ENCODE results near the gene PAOX.

PAOX gene

GRCh38 chr10:133379152-133379800, at the start of gene PAOX:
Gene PAOX, plus strand, starts transcription at chr10:133379262. Its CDS starts 55 bp downstream, at chr10:133379317.
- no peak within 1 kb of the TSS for H3K27ac ChIP-seq (ENCODE audit: low read depth, low read length, poor library complexity, severe bottlenecking)

GRCh38 chr10:133329491-133330202, 49.4 kb upstream of the PAOX start:
- H3K36me3 ChIP-seq (ENCODE audit: insufficient read depth, low read length), result no peaks in the 10 kb centered on the region
- H3K27me3 ChIP-seq (ENCODE audit: insufficient read depth, low read length), result peaks cover 9% of the 10 kb centered on the region
- peak overlapping the region; percentile 22; the same call in 1 of the 2 replicates for H3K4me2 ChIP-seq (ENCODE audit: low read length)
- H4K20me1 ChIP-seq (ENCODE audit: insufficient read depth, low read length), result no peaks in the 10 kb centered on the region
- H3K9ac ChIP-seq (ENCODE audit: low read length), result no peak overlapping the region
- H3K4me1 ChIP-seq (ENCODE audit: insufficient read depth, low read length, severe bottlenecking), result peaks cover 11% of the 10 kb centered on the region
- no peak overlapping the region for H3K27ac ChIP-seq (ENCODE audit: low read depth, low read length, poor library complexity, severe bottlenecking)
- H3K9me3 ChIP-seq (ENCODE audit: low read length), result no peaks in the 10 kb centered on the region
- TF ChIP-seq EZH2 (IDR thresholded peaks at IDR 0.05; ENCODE audit: borderline replicate concordance, low read length), result no peak
- peak; percentile 89 for TF ChIP-seq CTCF (IDR thresholded peaks at IDR 0.05; ENCODE audit: low read length)
- no peaks in the 10 kb centered on the region for H3F3A ChIP-seq (ENCODE audit: insufficient read depth, low read length)
- no peak overlapping the region for H3K4me3 ChIP-seq (ENCODE audit: low read depth, low read length, poor library complexity, severe bottlenecking)
- H2AFZ ChIP-seq (ENCODE audit: low read length), result no peak overlapping the region
- no peaks in the 10 kb centered on the region for H3K9me2 ChIP-seq (ENCODE audit: low read depth, low read length)
- H3K79me2 ChIP-seq (ENCODE audit: insufficient read depth, low read length), result no peaks in the 10 kb centered on the region

More at GRCh38 chr10:133379152-133379800, at the start of gene PAOX:
- Histone ChIP-seq H3K36me3 (ENCODE audit: insufficient read depth, low read length) (no peaks in the 10 kb centered on the region), H2AFZ (ENCODE audit: low read length) (no peak within 1 kb of the TSS), H3K79me2 (ENCODE audit: insufficient read depth, low read length) (no peaks in the 10 kb centered on the region), H3K4me1 (ENCODE audit: insufficient read depth, low read length, severe bottlenecking) (peaks cover 7% of the 10 kb centered on the region), H3K9me3 (ENCODE audit: low read length) (no peaks in the 10 kb centered on the region), H3F3A (ENCODE audit: insufficient read depth, low read length) (no peaks in the 10 kb centered on the region; the same call in 1 of the 2 replicates), H4K20me1 (ENCODE audit: insufficient read depth, low read length) (no peaks in the 10 kb centered on the region), H3K9ac (ENCODE audit: low read length) (peak within 1 kb of the TSS; percentile 64), H3K4me3 (ENCODE audit: low read depth, low read length, poor library complexity, severe bottlenecking) (peak within 1 kb of the TSS; percentile 71), H3K4me2 (ENCODE audit: low read length) (peak within 1 kb of the TSS; percentile 85), H3K9me2 (ENCODE audit: low read depth, low read length) (no peaks in the 10 kb centered on the region), H3K27me3 (ENCODE audit: insufficient read depth, low read length) (peaks cover 9% of the 10 kb centered on the region; the same call in 1 of the 2 replicates)
- TF ChIP-seq CTCF (IDR thresholded peaks at IDR 0.05; ENCODE audit: low read length) (no peak), EZH2 (IDR thresholded peaks at IDR 0.05; ENCODE audit: borderline replicate concordance, low read length) (no peak)

GRCh38 chr10:133332936-133333699, 45.9 kb upstream of the PAOX start:
- Histone ChIP-seq H3K4me2 (ENCODE audit: low read length) (no peak overlapping the region), H3K9ac (ENCODE audit: low read length) (no peak overlapping the region), H3K9me3 (ENCODE audit: low read length) (peaks cover 3% of the 10 kb centered on the region; the same call in 1 of the 2 replicates), H3F3A (ENCODE audit: insufficient read depth, low read length) (no peaks in the 10 kb centered on the region), H3K27me3 (ENCODE audit: insufficient read depth, low read length) (no peaks in the 10 kb centered on the region; the same call in 1 of the 2 replicates), H3K9me2 (ENCODE audit: low read depth, low read length) (no peaks in the 10 kb centered on the region), H3K79me2 (ENCODE audit: insufficient read depth, low read length) (no peaks in the 10 kb centered on the region), H3K27ac (ENCODE audit: low read depth, low read length, poor library complexity, severe bottlenecking) (no peak overlapping the region), H3K4me1 (ENCODE audit: insufficient read depth, low read length, severe bottlenecking) (peaks cover 4% of the 10 kb centered on the region), H3K4me3 (ENCODE audit: low read depth, low read length, poor library complexity, severe bottlenecking) (no peak overlapping the region), H2AFZ (ENCODE audit: low read length) (no peak overlapping the region), H4K20me1 (ENCODE audit: insufficient read depth, low read length) (no peaks in the 10 kb centered on the region), H3K36me3 (ENCODE audit: insufficient read depth, low read length) (no peaks in the 10 kb centered on the region)
- TF ChIP-seq EZH2 (IDR thresholded peaks at IDR 0.05; ENCODE audit: borderline replicate concordance, low read length) (no peak), CTCF (IDR thresholded peaks at IDR 0.05; ENCODE audit: low read length) (no peak)
